Tibial nerve (tissue), 4 donors: Measurements from ENCODE around the gene APLP2. TPM values are rescaled to one million over a fixed set of nuclear protein-coding genes. Genes with fewer than 3 reads are reported as not detected.
A peak's percentile ranks its signal among the peaks of the same experiment; 100 is the strongest.

ENCODE experiments used
- DNase-seq, 2 donors: peaks; one replicate each; pipeline ENCODE4 v3.0.0-alpha.2; 2019; ENCODE audit warnings: low spot score in 2 of 2
- H3K27ac ChIP-seq, 4 donors: fragments of 200-600 bp; sonication (generic) in 3 of 4; one replicate each; pipeline ENCODE4 v1.5.1; 2017 to 2019; ENCODE audit warnings: mild to moderate bottlenecking in 1 of 4
- H3K27me3 ChIP-seq, 2 donors: fragments of 200-600 bp; sonication (generic) in 1 of 2; one replicate each; pipeline versions ENCODE4 v1.5.1 to v1.6.0; 2017 to 2019
- H3K36me3 ChIP-seq, 3 donors: fragments of 200-600 bp; sonication (generic); one replicate each; pipeline ENCODE4 v1.5.1; 2018 to 2019
- H3K4me1 ChIP-seq, 4 donors: fragments of 200-600 bp; sonication (generic) in 3 of 4; one replicate each; pipeline ENCODE4 v1.5.1; 2017 to 2019
- H3K4me3 ChIP-seq, 4 donors: fragments of 200-600 bp; sonication (generic) in 3 of 4; one replicate each; pipeline ENCODE4 v1.5.1; 2017 to 2019; ENCODE audit warnings: mild to moderate bottlenecking in 1 of 4, moderate library complexity in 1 of 4
- H3K9me3 ChIP-seq, 4 donors: fragments of 200-600 bp; sonication (generic) in 3 of 4; one replicate each; pipeline ENCODE4 v1.5.1; 2017 to 2019
- CTCF ChIP-seq, 5 experiments: fragments of 200-600 bp in 3 of 5; fragments of 450-650 bp in 2 of 5; sonication (generic) in 3 of 5; IDR thresholded peaks; one replicate each; pipeline ENCODE4 v1.5.1; 2016 to 2019; ENCODE audit warnings: antibody characterized with exemption in 5 of 5, mild to moderate bottlenecking in 3 of 5, moderate library complexity in 2 of 5
- EP300 ChIP-seq, 2 donors: sonication (generic); formaldehyde crosslinking; IDR thresholded peaks; one replicate each; pipeline ENCODE4 v1.6.1; 2017; ENCODE audit warnings: antibody characterized with exemption in 2 of 2, mild to moderate bottlenecking in 1 of 2
- POLR2A ChIP-seq, 2 donors: fragments of 450-650 bp; IDR thresholded peaks; one replicate each; pipeline ENCODE4 v1.6.1; 2017; ENCODE audit warnings: antibody characterized with exemption in 2 of 2, mild to moderate bottlenecking in 2 of 2, moderate library complexity in 2 of 2
- WGBS, 2 donors: methylation state at CpG; one replicate each; pipeline ENCODE4 v1.1.5; 2018; 5-methylcytosine and 5-hydroxymethylcytosine counted together
- total RNA-seq, 4 donors: library from RNA; depleted of rRNA; stranded (reverse); fragments of >200 nt; gene quantifications; one replicate each; pipeline ENCODE4 v1.1.0, GENCODE V29; 2016

The APLP2 gene
- total RNA-seq, 4 donors from 2014 or later = 200 to 229 (median 212) TPM

GRCh38 chr11:130159657-130160497, 90.2 kb downstream of the APLP2 start, which contains the start of gene ST14:
Gene ST14, plus strand, starts transcription at chr11:130159782. Its CDS starts 198 bp downstream, at chr11:130159980.
- no peak for DNase-seq
- no peaks in the 10 kb centered on the region for H3K36me3 ChIP-seq
- peaks cover 0 to 52% of the 10 kb centered on the region in 2 donors for H3K27me3 ChIP-seq
- peak within 1 kb of the TSS in 1 of 4 donors; percentile 73 for H3K27ac ChIP-seq
- 4% methylated on average over 40 to 51 of the region's 89 CpGs for WGBS, 2 donors
- H3K4me3 ChIP-seq = peak within 1 kb of the TSS; percentile 14 to 46 (median 34)
- TF ChIP-seq POLR2A (IDR thresholded peaks at IDR 0.05) = no peak
- TF ChIP-seq CTCF (IDR thresholded peaks at IDR 0.05) = no peak
- TF ChIP-seq EP300 (IDR thresholded peaks at IDR 0.05) = no peak
- peaks cover 0 to 14% (median 6%) of the 10 kb centered on the region in 4 donors for H3K4me1 ChIP-seq
- no peaks in the 10 kb centered on the region for H3K9me3 ChIP-seq

- no peak for DNase-seq
- peak overlapping the region in 3 of 4 donors; percentile 22 to 46 (median 45) for H3K4me3 ChIP-seq
- no peak for TF ChIP-seq CTCF (IDR thresholded peaks at IDR 0.05)
- TF ChIP-seq POLR2A (IDR thresholded peaks at IDR 0.05) = no peak
- no peak for TF ChIP-seq EP300 (IDR thresholded peaks at IDR 0.05)
- no peaks in the 10 kb centered on the region for H3K36me3 ChIP-seq
- no peaks in the 10 kb centered on the region for H3K9me3 ChIP-seq
- peak overlapping the region in 1 of 4 donors; percentile 73 for H3K27ac ChIP-seq
- 52 to 53% methylated on average over 19 of the region's 19 CpGs for WGBS, 2 donors
- peaks cover 0 to 14% (median 6%) of the 10 kb centered on the region in 4 donors for H3K4me1 ChIP-seq
- H3K27me3 ChIP-seq = peaks cover 0 to 55% of the 10 kb centered on the region in 2 donors
Measured at GRCh38 chr11:130160498-130161155, 90.9 kb downstream of the APLP2 start.

GRCh38 chr11:130161441-130162145, 91.9 kb downstream of the APLP2 start:
- H3K4me1 ChIP-seq = peaks cover 0 to 14% (median 6%) of the 10 kb centered on the region in 4 donors
- H3K4me3 ChIP-seq = peak overlapping the region in 1 of 4 donors; percentile 46
- DNase-seq = no peak
- no peaks in the 10 kb centered on the region for H3K36me3 ChIP-seq
- peak overlapping the region in 1 of 4 donors; percentile 73 for H3K27ac ChIP-seq
- no peak for TF ChIP-seq POLR2A (IDR thresholded peaks at IDR 0.05)
- no peak for TF ChIP-seq EP300 (IDR thresholded peaks at IDR 0.05)
- TF ChIP-seq CTCF (IDR thresholded peaks at IDR 0.05) = no peak
- peaks cover 0 to 55% of the 10 kb centered on the region in 2 donors for H3K27me3 ChIP-seq
- 60 to 66% methylated on average over 10 to 11 of the region's 11 CpGs for WGBS, 2 donors
- no peaks in the 10 kb centered on the region for H3K9me3 ChIP-seq

- 79 to 88% methylated on average over 5 of the region's 5 CpGs for WGBS, 2 donors
- H3K4me3 ChIP-seq = no peak overlapping the region
- TF ChIP-seq CTCF (IDR thresholded peaks at IDR 0.05) (no peak), EP300 (IDR thresholded peaks at IDR 0.05) (no peak), POLR2A (IDR thresholded peaks at IDR 0.05) (no peak)
- peaks cover 0 to 14% (median 6%) of the 10 kb centered on the region in 4 donors for H3K4me1 ChIP-seq
- peaks cover 0 to 55% of the 10 kb centered on the region in 2 donors for H3K27me3 ChIP-seq
- H3K27ac ChIP-seq = peak overlapping the region in 1 of 4 donors; percentile 53
- H3K36me3 ChIP-seq = no peaks in the 10 kb centered on the region
- no peak for DNase-seq
- H3K9me3 ChIP-seq = no peaks in the 10 kb centered on the region
Measured at GRCh38 chr11:130162733-130163132, 93.0 kb downstream of the APLP2 start.
